Renal pelvis (tissue), 4 donors: ENCODE results near the gene STAG3. TPM values are rescaled to one million over a fixed set of nuclear protein-coding genes. Genes with fewer than 3 reads are reported as not detected.
"Not testable (repeated sequence)": the region's sequence is repeated elsewhere in the genome, so short reads cannot be mapped to it uniquely, and the experiment has no call there.

Experiments
- DNase-seq: peaks from one replicate; pipeline ENCODE4 v3.0.0-alpha.2; 2013
- polyA plus RNA-seq, 3 donors: library from polyadenylated mRNA; unstranded; fragments of 120-200 nt; gene quantifications; one replicate each; pipeline ENCODE4 v1.2.1, GENCODE V29; 2013; ENCODE audit not compliant: insufficient read length in 3 of 3

STAG3 gene
- polyA plus RNA-seq, 3 donors = 10.2 to 33.4 (median 30.1) TPM

GRCh38 chr7:100246121-100246864 is 68.6 kb downstream of the STAG3 start:
- not testable (repeated sequence) for DNase-seq

- DNase-seq = not testable (repeated sequence)
These were observed 69.1 kb downstream of the STAG3 start for GRCh38 chr7:100246865-100247137.

GRCh38 chr7:100247152-100247757 is 69.5 kb downstream of the STAG3 start:
- peak; percentile 82 for DNase-seq

- DNase-seq = no peak
These were observed 70.8 kb downstream of the STAG3 start for GRCh38 chr7:100248483-100248882.

GRCh38 chr7:100257017-100257416 is 79.3 kb downstream of the STAG3 start:
- DNase-seq = no peak

GRCh38 chr7:100259984-100260383 is 82.3 kb downstream of the STAG3 start:
- not testable (repeated sequence) for DNase-seq

- not testable (repeated sequence) for DNase-seq
These were observed 85.2 kb downstream of the STAG3 start for GRCh38 chr7:100262896-100263295.

Other genes starting within 250 kb of the STAG3 start
- 1 to 10 TPM in 1 of 3 donors, under 1 TPM in 2; 0.86 to 1.7 (median 0.95) TPM for gene GJC3, start 248.3 kb upstream of the STAG3 start, polyA plus RNA-seq
- gene AZGP1, start 201.9 kb upstream of the STAG3 start, polyA plus RNA-seq = 10 to 100 TPM; 62.6 to 70.1 (median 68.7) TPM
- 10 to 100 TPM; 42.4 to 68.8 (median 63.1) TPM for gene ZKSCAN1, start 162.3 kb upstream of the STAG3 start, polyA plus RNA-seq
- gene ZSCAN21, start 128.1 kb upstream of the STAG3 start, polyA plus RNA-seq = 10 to 100 TPM; 22.8 to 27.1 (median 23.3) TPM
- gene ZNF3, start 96.2 kb upstream of the STAG3 start, polyA plus RNA-seq = 10 to 100 TPM; 50.5 to 58.6 (median 57.8) TPM
- gene COPS6, start 88.9 kb upstream of the STAG3 start, polyA plus RNA-seq = 100 to 1,000 TPM; 133 to 137 (median 135) TPM
- 100 to 1,000 TPM; 166 to 180 (median 170) TPM for gene MCM7, start 76.5 kb upstream of the STAG3 start, polyA plus RNA-seq
- gene AP4M1, start 76.3 kb upstream of the STAG3 start, polyA plus RNA-seq = 10 to 100 TPM; 33.4 to 39.4 (median 39.0) TPM
- 10 to 100 TPM; 65.8 to 72.3 (median 69.2) TPM for gene TAF6, start 58.6 kb upstream of the STAG3 start, polyA plus RNA-seq
- gene CNPY4, start 58.3 kb upstream of the STAG3 start, polyA plus RNA-seq = 10 to 100 TPM; 39.3 to 43.0 (median 41.5) TPM
- gene MBLAC1, start 51.0 kb upstream of the STAG3 start, polyA plus RNA-seq = 1 to 10 TPM; 1.7 to 2.6 (median 2.0) TPM
- 100 to 1,000 TPM; 116 to 136 (median 129) TPM for gene LAMTOR4, start 29.0 kb upstream of the STAG3 start, polyA plus RNA-seq
- gene TRAPPC14, start 19.2 kb upstream of the STAG3 start, polyA plus RNA-seq = 10 to 100 TPM; 21.0 to 27.1 (median 24.7) TPM
- gene GAL3ST4, start 9.3 kb upstream of the STAG3 start, polyA plus RNA-seq = 1 to 10 TPM; 5.8 to 6.0 (median 5.9) TPM
- 10 to 100 TPM; 13.6 to 16.6 (median 14.0) TPM for gene GPC2, start 537 bp upstream of the STAG3 start, polyA plus RNA-seq
- gene PVRIG, start 42.0 kb downstream of the STAG3 start, polyA plus RNA-seq = 1 to 10 TPM; 2.0 to 9.2 (median 8.1) TPM
- 10 to 100 TPM in 1 of 3 donors, 1 to 10 TPM in 2; 6.4 to 10.4 (median 8.1) TPM for gene SPDYE3, start 129.8 kb downstream of the STAG3 start, polyA plus RNA-seq
- gene PILRB, start 180.2 kb downstream of the STAG3 start, polyA plus RNA-seq = 10 to 100 TPM; 35.8 to 63.6 (median 63.1) TPM
- gene PILRA, start 195.6 kb downstream of the STAG3 start, polyA plus RNA-seq = 10 to 100 TPM in 1 of 3 donors, 1 to 10 TPM in 2; 4.5 to 10.1 (median 6.3) TPM